Measurements from ENCODE around the gene BEX2.

- no peak for TF ChIP-seq POLR2A (IDR thresholded peaks at IDR 0.05)
- TF ChIP-seq CTCF (IDR thresholded peaks at IDR 0.05 in 8 of 11, conservative IDR thresholded peaks at IDR 0.05 in 3 of 11), result no peak
- no peak for TF ChIP-seq POLR2AphosphoS5 (IDR thresholded peaks at IDR 0.05)
These were observed 6.1 kb downstream of the BEX2 start for GRCh38 chrX:103304705-103305104.

Measured in spleen (tissue), 7 donors.